HG03139 (cell line): ENCODE data around the gene SCUBE1.

Experiments used
- ATAC-seq: cut with Tn5 transposase; IDR thresholded peaks from one replicate; pipeline ENCODE4 v1.9.1; 2021; ENCODE audit not compliant: unreplicated experiment

The SCUBE1 gene

DNA sequence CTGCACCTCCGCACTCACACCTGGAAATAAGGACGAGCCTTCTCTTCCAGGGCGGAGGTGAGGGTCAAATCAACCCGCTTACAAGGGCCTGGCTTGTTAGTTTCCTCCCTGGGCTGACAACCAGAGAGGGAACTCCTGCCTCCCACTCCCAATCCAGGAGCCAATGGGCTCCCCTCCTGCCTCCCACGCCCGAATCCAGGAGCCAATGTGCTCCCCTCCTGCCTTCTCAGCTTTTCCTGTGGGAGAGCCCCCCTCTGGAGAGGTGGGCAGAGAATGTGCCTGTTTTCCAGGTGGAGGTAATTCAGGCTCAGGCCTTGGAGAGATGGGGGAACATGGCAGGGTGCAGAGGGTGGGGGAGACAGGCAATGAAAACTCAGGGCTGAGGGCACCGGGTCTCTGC, 102.6 kb downstream of the SCUBE1 start:
- no peak for ATAC-seq

DNA sequence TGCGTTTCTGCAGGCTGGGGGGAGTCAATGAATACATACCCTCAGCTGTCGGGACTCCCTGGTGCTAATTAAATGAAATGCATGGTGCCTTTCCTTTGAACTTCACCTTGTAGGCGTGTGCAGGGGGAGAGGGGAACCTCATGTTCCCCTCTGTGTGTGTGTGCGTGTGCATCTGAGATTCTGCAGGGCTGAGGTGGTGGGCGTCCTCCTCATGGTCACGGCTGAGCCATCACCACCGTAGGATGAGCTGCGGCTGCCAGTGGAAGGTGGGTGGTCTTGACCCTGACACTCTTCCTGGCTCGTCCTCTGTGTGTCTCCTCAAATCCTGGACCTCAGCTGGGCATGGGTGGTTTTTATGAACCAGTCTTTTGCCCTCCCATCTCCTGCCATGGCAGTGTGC, 103.2 kb downstream of the SCUBE1 start:
- no peak for ATAC-seq

DNA sequence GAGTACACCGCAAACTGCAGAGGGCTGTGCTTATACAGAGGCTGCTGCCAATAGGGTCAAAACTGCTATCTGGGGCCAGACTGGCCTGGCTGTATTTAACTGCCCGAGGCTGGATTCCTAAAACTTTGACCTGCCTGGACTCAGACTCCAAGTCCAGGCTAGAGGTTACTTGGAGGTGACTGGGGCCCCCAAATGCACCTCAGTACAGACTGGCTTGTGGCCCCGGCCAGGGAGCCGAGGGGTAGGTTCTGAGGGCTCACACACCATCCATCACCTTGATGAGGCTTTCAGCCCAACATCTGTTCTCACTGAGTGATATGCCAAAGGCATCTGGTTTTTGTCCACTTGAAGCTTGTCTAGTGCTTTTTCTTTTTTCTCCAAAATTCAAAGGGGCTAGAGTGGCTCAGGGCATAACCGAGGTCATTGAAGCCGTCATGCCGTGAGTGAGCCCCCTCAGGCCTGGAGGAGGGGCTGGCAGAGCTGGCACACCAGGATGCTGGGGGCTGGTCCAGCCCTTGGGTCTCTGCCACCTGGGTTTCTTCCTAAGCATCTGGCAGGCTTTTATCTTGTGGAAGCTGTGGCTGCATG, 103.9 kb downstream of the SCUBE1 start:
- ATAC-seq: no peak

GRCh38 chr22:43238526-43239006, 104.6 kb downstream of the SCUBE1 start:
- ATAC-seq: no peak

- no peak for ATAC-seq
These were observed 105.9 kb downstream of the SCUBE1 start for GRCh38 chr22:43237280-43237679.

GRCh38 chr22:43236411-43237166, 106.6 kb downstream of the SCUBE1 start:
- no peak for ATAC-seq

- ATAC-seq: no peak
These were observed 107.4 kb downstream of the SCUBE1 start for GRCh38 chr22:43235445-43236409.

DNA sequence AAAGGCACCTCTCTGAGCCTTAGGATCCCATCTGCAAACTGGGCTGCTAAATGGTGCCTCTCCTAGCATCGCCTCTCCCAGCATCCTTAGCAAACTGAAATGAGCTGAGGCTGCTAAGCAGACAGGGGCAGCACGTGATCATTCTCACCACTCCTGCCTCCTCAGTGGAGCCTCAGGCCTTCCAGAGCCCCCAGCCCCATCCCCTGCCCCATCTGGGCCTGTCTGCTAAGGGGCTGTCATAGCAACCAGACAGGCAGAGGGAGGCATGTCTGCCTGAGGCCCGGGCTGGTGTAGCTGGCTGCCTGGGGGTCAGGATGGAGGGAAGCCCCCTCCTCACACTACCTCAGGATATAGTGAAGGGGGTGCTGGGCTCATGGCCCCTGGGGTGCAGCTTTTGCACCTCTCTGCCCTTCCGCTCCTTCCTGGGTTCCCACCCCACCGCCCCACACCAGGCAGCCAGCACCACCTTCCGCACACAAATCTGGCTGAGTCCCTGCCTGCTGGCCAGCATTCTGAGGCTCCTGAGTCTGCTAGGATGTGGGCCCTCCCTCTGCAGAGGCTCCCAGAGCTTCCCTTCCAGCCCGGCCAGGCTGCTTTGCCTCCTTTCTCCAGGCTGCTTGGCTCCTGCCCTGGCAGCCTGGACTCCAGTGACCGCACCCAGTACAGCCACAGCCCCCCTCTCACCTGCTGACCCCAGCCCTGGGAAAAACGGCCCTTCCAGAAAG, 108.7 kb downstream of the SCUBE1 start:
- no peak for ATAC-seq

DNA sequence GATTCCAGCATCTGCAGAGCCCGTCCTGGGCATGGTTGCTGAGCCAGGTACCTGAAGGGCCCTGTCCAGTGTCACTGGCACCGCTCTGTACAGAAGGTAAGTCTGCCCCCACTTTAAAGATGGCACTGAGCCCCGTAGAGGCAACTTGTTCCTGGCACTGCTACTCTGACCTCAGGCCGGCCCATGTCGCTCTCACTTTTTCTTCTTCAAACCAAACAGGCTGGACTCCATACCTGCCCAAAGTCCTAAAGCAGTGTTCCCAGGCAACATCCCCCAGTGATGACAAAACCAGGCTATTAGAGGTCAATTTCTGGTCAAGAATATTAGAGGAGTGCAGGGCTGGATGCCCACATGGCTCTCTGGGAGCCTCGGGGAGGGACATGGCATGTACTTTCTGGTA, 109.6 kb downstream of the SCUBE1 start:
- no peak for ATAC-seq

GRCh38 chr22:43232445-43232844, 110.7 kb downstream of the SCUBE1 start:
- no peak for ATAC-seq

DNA sequence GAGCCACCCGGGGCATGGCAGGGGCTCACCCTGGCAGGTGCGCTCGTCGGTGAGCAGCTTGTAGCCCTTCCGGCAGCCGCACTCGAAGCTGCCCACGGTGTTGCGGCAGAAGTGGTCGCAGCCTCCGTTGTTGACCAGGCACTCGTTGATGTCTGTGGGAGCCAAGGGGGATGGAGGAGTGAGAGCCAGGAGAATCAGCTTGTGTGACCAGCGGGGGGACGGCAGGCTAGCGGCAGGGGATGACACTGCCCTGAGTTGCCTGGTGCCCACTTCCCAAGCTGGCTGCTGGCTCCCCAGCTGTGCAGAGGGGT, 111.5 kb downstream of the SCUBE1 start:
- ATAC-seq: no peak

GRCh38 chr22:43230971-43231723, 112.0 kb downstream of the SCUBE1 start:
- ATAC-seq: no peak

DNA sequence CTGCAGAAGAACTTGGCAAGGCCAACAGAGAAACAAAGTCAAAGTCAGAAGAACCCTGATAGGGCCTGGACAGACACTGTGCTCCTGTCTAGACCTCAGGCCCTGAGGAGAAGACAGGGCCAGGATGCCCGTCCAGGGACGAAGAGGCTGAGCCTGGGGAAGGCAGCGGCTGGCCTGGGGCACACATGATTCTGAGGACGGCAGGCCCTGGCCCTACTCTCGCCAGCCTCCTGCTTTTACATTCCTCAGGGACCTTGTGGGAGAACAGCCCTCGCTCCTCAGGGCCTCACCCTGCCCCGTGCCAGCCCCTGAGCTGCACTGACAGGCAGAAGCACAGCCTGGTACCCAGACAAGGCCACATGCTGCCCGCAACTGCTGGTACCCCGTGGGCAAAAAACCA, 112.6 kb downstream of the SCUBE1 start:
- no peak for ATAC-seq

- no peak for ATAC-seq
These were observed 114.3 kb downstream of the SCUBE1 start for GRCh38 chr22:43228863-43229262.

- ATAC-seq: no peak
These were observed 114.8 kb downstream of the SCUBE1 start for GRCh38 chr22:43228330-43228729.

GRCh38 chr22:43227239-43227630, 115.9 kb downstream of the SCUBE1 start:
- no peak for ATAC-seq

GRCh38 chr22:43226377-43227238, 116.6 kb downstream of the SCUBE1 start:
- ATAC-seq: no peak

DNA sequence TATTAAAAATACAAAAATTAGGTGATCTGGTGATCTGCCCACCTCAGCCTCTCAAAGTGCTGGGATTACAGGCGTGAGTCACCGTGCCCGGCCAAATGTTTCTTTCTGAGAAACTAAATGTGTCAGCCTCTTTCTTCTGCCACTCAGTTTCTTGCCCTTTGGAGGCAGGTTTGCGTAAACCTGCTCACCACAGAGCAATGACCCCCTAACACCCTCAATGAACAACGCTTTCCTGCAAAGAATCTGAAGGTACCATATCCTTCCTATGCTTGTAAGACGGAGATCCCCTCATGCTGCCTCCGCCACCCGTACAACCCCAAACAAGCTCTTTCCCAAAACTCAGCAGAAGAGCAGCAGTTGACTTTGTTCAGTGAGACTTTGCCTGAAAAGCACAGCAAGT, 117.6 kb downstream of the SCUBE1 start:
- ATAC-seq: no peak

DNA sequence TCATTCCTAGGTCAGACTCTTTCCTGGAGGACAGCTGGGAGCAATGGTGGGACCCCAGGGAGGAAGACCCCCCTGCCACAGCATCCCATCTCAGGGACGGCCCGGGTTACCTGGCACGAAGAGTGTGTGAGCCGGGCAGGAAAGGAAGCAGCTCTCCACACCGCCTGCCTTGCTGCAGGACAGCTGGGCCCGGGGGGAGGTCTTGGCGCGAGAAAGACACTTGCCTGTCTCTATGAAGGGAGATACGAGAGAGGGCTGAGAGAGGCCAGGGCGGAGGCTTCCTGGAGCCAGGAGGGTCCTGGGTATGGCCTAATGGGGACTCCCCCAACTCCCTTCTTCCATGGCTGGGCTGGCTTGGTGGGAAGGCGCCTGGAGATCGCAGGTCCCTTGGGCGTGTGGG, 120.2 kb downstream of the SCUBE1 start:
- no peak for ATAC-seq
